B cell (primary cell): Measurements from ENCODE around the gene CDCA5. TPM values are rescaled to one million over a fixed set of nuclear protein-coding genes. Genes with fewer than 3 reads are reported as not detected.

ENCODE experiments used
- ATAC-seq: fragments of 200-7000 bp; cut with Tn5 transposase; one replicate; pipeline ENCODE4 v1.10.0; 2021; ENCODE audit warnings: low read depth, mild to moderate bottlenecking, moderate number of reproducible peaks, moderate library complexity
- CTCF ChIA-PET: fragments of 350-600 bp; sonication (Branson Sonifier 250); formaldehyde crosslinking; loops from one replicate; lab custom pipeline; 2021; ENCODE audit warnings: antibody characterized with exemption, inconsistent platforms; lab: Charles Lee
- POLR2A ChIA-PET: fragments of 350-600 bp; sonication (Branson Sonifier 250); formaldehyde crosslinking; loops from one replicate; lab custom pipeline; 2021; ENCODE audit warnings: antibody characterized with exemption; lab: Charles Lee
- DNase-seq: peaks from one replicate; pipeline ENCODE4 v3.0.0; 2013
- H2AFZ ChIP-seq: 2 replicates; pipeline ENCODE4 v1.6.1; 2012; ENCODE audit warnings: mild to moderate bottlenecking, low read depth, low read length; ENCODE audit not compliant: insufficient read depth, poor library complexity, severe bottlenecking
- H3K27ac ChIP-seq, 2 donors: 1 replicate in 1 of 2; 2 replicates in 1 of 2; pipeline ENCODE4 v1.5.1; 2012 to 2013; ENCODE audit warnings: low read length in 2 of 2, mild to moderate bottlenecking in 2 of 2, moderate library complexity in 1 of 2
- H3K27me3 ChIP-seq, 4 experiments: fragments of 200-600 bp in 1 of 4; sonication (generic) in 1 of 4; replicated peaks in 1 of 4; 1 replicate in 2 of 4; 2 replicates in 2 of 4; pipeline versions ENCODE4 v1.6.1 to v1.7.0; 2013 to 2016; ENCODE audit warnings: low read length in 3 of 4, mild to moderate bottlenecking in 2 of 4, mixed read lengths in 1 of 4, moderate library complexity in 1 of 4; ENCODE audit not compliant: insufficient read depth in 4 of 4, control insufficient read depth in 3 of 4; ENCODE audit errors: control extremely low read depth in 1 of 4
- H3K36me3 ChIP-seq, 2 experiments: replicated peaks in 1 of 2; 1 replicate in 1 of 2; 2 replicates in 1 of 2; pipeline versions ENCODE4 v1.6.1 to v1.7.1; 2013; ENCODE audit warnings: low read length in 1 of 2; ENCODE audit not compliant: insufficient read depth in 2 of 2, control insufficient read depth in 1 of 2; ENCODE audit errors: control extremely low read depth in 1 of 2, extremely low read depth in 1 of 2
- H3K4me1 ChIP-seq, 2 donors: fragments of 200-600 bp in 1 of 2; sonication (generic) in 1 of 2; 1 replicate in 1 of 2; 2 replicates in 1 of 2; pipeline versions ENCODE4 v1.5.1 to v1.6.1; 2013 to 2017; ENCODE audit warnings: low read length in 2 of 2; ENCODE audit not compliant: control insufficient read depth in 2 of 2, insufficient read depth in 2 of 2
- H3K4me2 ChIP-seq: replicated peaks from 2 replicates; pipeline ENCODE3; 2012; ENCODE audit warnings: mild to moderate bottlenecking, low read depth, low read length; ENCODE audit not compliant: poor library complexity, severe bottlenecking
- H3K4me3 ChIP-seq, 5 experiments: fragments of 200-600 bp in 1 of 5; sonication (generic) in 1 of 5; 1 replicate in 3 of 5; 2 replicates in 2 of 5; pipeline versions ENCODE4 v1.5.1 to v1.7.0; 2011 to 2016; ENCODE audit warnings: low read length in 4 of 5, mild to moderate bottlenecking in 4 of 5, low read depth in 2 of 5, control low read depth in 1 of 5, moderate library complexity in 1 of 5; ENCODE audit not compliant: insufficient read depth in 1 of 5; ENCODE audit errors: control extremely low read depth in 1 of 5, extremely low read depth in 1 of 5
- H3K79me2 ChIP-seq: fragments of 200-600 bp; sonication (generic); one replicate; pipeline ENCODE4 v1.6.0; 2016; ENCODE audit warnings: low read length; ENCODE audit not compliant: control insufficient read depth, insufficient read depth
- H3K9ac ChIP-seq: fragments of 200-600 bp; sonication (generic); 2 replicates; pipeline ENCODE4 v1.6.1; 2017; ENCODE audit warnings: mild to moderate bottlenecking, low read length, moderate library complexity
- H3K9me3 ChIP-seq, 3 donors: one replicate each; pipeline versions ENCODE4 v1.6.1 to v1.7.1; 2013; ENCODE audit warnings: low read length in 2 of 3; ENCODE audit not compliant: control insufficient read depth in 2 of 3, insufficient read depth in 1 of 3; ENCODE audit errors: control extremely low read depth in 1 of 3
- H4K20me1 ChIP-seq: 2 replicates; pipeline ENCODE4 v1.6.0; 2012; ENCODE audit warnings: mild to moderate bottlenecking, low read length; ENCODE audit not compliant: insufficient read depth, control insufficient read depth, poor library complexity, severe bottlenecking
- H3K27ac Mint-ChIP-seq: one replicate; pipeline ENCODE4 v1.8.0; 2021; ENCODE audit warnings: mixed read lengths
- H3K27me3 Mint-ChIP-seq: one replicate; pipeline ENCODE4 v1.8.0; 2021; ENCODE audit warnings: mixed read lengths
- H3K4me1 Mint-ChIP-seq: one replicate; pipeline ENCODE4 v1.8.0; 2021; ENCODE audit warnings: mixed read lengths
- H3K4me3 Mint-ChIP-seq: one replicate; pipeline ENCODE4 v1.8.0; 2021; ENCODE audit warnings: mixed read lengths
- H3K9me3 Mint-ChIP-seq: one replicate; pipeline ENCODE4 v1.8.0; 2022; ENCODE audit warnings: mixed read lengths; ENCODE audit not compliant: insufficient read depth
- EZH2 ChIP-seq: IDR thresholded peaks from 2 replicates; pipeline ENCODE4 v1.6.1; 2012; ENCODE audit warnings: borderline replicate concordance, low read depth, mild to moderate bottlenecking, moderate library complexity, low read length; ENCODE audit not compliant: insufficient read depth, poor library complexity, severe bottlenecking
- WGBS: methylation state at CpG from one replicate; pipeline ENCODE4 v1.1.5; 2013; ENCODE audit warnings: missing lambda C conversion rate; ENCODE audit not compliant: insufficient coverage; 5-methylcytosine and 5-hydroxymethylcytosine counted together
- intact Hi-C: fragments of 100-400 bp; cut with micrococcal nuclease; formaldehyde crosslinking; loops from one replicate; pipeline ENCODE4 v1.10.0; 2022
- polyA plus RNA-seq: library from polyadenylated mRNA; depleted of rRNA; stranded (reverse); fragments of >200 nt; gene quantifications from 2 replicates; pipeline ENCODE4 v1.2.3, GENCODE V29; 2012
- total RNA-seq, 2 donors: library from RNA; stranded (reverse); fragments of 120-200 nt in 1 of 2; gene quantifications; 1 replicate in 1 of 2; 2 replicates in 1 of 2; pipeline versions ENCODE4 v1.2.3 to v1.2.4, GENCODE V29; 2013 to 2022
- TF ChIP-seq, protein P1 (sequence below): fragments of 200-600 bp; IDR thresholded peaks from one replicate; pipeline ENCODE4 v1.8.0; 2022; ENCODE audit warnings: antibody characterized with exemption, mild to moderate bottlenecking

The CDCA5 gene
- total and polyA plus RNA-seq, 2 donors (not counting 1 experiment from before 2014, with no cell fraction given) = 1.1 to 1.4 TPM

- peaks cover 29 to 52% of the 10 kb centered on the region in 2 donors for H3K4me1 ChIP-seq
- Mint-ChIP-seq H3K27me3 (no peaks in the 10 kb centered on the region), H3K4me3 (peak within 1 kb of the TSS; percentile 89), H3K27ac (peak within 1 kb of the TSS; percentile 84), H3K9me3 (no peaks in the 10 kb centered on the region), H3K4me1 (peaks cover 52% of the 10 kb centered on the region)
- POLR2A ChIA-PET = interaction anchor here (0.6 to 3.6 kb wide), 12 partner anchors 10 to 396 kb away, joined by 3 to 27 read pairs (median 7); partner anchors contain the start of genes ARL2, CAPN1, DPF2 and FAU
- peak within 1 kb of the TSS; percentile 64 for H2AFZ ChIP-seq
- peaks cover 50% of the 10 kb centered on the region for H3K79me2 ChIP-seq
- peak; percentile 94 for DNase-seq
- peaks cover 46% of the 10 kb centered on the region for H4K20me1 ChIP-seq
- H3K27me3 ChIP-seq = no peaks in the 10 kb centered on the region
- CTCF ChIA-PET = interaction anchor here (0.5 to 7.7 kb wide), 27 partner anchors 8 to 340 kb away, joined by 3 to 118 read pairs (median 4); partner anchors contain the start of genes ARL2, CAPN1, CDCA5 and FAU
- H3K4me2 ChIP-seq = peak within 1 kb of the TSS; percentile 99
- peak within 1 kb of the TSS; percentile 80 for H3K9ac ChIP-seq
- ATAC-seq = peak; percentile 81
- peak within 1 kb of the TSS; percentile 16 to 92 (median 68) for H3K4me3 ChIP-seq
- under 1% methylated on average over 62 of the region's 64 CpGs for WGBS
- peak within 1 kb of the TSS; percentile 44 to 54 for H3K27ac ChIP-seq
- intact Hi-C loops = loop anchor here (1.0 to 10.0 kb wide), 8 partner anchors 16 to 503 kb away; partner anchors contain the start of genes ATG2A, CDC42BPG, CDC42EP2 and MAP3K11
- H3K36me3 ChIP-seq = peaks cover 0 to 35% of the 10 kb centered on the region in 2 experiments
- H3K9me3 ChIP-seq = no peaks in the 10 kb centered on the region
- TF ChIP-seq EZH2 = no peak
- TF ChIP-seq, protein P1, sequence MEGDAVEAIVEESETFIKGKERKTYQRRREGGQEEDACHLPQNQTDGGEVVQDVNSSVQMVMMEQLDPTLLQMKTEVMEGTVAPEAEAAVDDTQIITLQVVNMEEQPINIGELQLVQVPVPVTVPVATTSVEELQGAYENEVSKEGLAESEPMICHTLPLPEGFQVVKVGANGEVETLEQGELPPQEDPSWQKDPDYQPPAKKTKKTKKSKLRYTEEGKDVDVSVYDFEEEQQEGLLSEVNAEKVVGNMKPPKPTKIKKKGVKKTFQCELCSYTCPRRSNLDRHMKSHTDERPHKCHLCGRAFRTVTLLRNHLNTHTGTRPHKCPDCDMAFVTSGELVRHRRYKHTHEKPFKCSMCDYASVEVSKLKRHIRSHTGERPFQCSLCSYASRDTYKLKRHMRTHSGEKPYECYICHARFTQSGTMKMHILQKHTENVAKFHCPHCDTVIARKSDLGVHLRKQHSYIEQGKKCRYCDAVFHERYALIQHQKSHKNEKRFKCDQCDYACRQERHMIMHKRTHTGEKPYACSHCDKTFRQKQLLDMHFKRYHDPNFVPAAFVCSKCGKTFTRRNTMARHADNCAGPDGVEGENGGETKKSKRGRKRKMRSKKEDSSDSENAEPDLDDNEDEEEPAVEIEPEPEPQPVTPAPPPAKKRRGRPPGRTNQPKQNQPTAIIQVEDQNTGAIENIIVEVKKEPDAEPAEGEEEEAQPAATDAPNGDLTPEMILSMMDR = no peak
Measured at GRCh38 chr11:65111744-65112545, 28.1 kb upstream of the CDCA5 start, which contains the start of gene TM7SF2. TM7SF2 (plus strand) TSS chr11:65111872; CDS start chr11:65112016, 144 bp downstream.
